Mucosa of descending colon (tissue), 3 donors: ENCODE data around the gene FBN2. TPM values are rescaled to one million over a fixed set of nuclear protein-coding genes. Genes with fewer than 3 reads are reported as not detected.

Experiments used
- ATAC-seq: fragments of 200-7000 bp; cut with Tn5 transposase; one replicate; pipeline ENCODE4 v1.9.1; 2020; ENCODE audit warnings: mild to moderate bottlenecking, moderate library complexity
- DNase-seq, 3 donors: peaks; one replicate each; pipeline ENCODE4 v3.0.0-alpha.2; 2020
- H3K36me3 ChIP-seq: fragments of 200-600 bp; one replicate; pipeline ENCODE4 v1.8.0; 2021; ENCODE audit warnings: low read depth, mild to moderate bottlenecking
- H3K4me1 ChIP-seq: fragments of 200-600 bp; one replicate; pipeline ENCODE4 v1.8.0; 2021; ENCODE audit warnings: low read depth, mild to moderate bottlenecking
- H3K4me3 ChIP-seq: fragments of 200-600 bp; one replicate; pipeline ENCODE4 v1.8.0; 2021; ENCODE audit warnings: mild to moderate bottlenecking
- H3K9me3 ChIP-seq: fragments of 200-600 bp; one replicate; pipeline ENCODE4 v1.8.0; 2021; ENCODE audit warnings: mild to moderate bottlenecking
- CTCF ChIP-seq: fragments of 200-600 bp; IDR thresholded peaks from one replicate; pipeline ENCODE4 v1.8.0; 2022; ENCODE audit warnings: antibody characterized with exemption, mild to moderate bottlenecking
- intact Hi-C, 2 donors: fragments of 100-400 bp; cut with DNase I in 1 of 2; cut with micrococcal nuclease in 1 of 2; formaldehyde crosslinking; loops; one replicate each; pipeline versions ENCODE4 v1.11.0 to v1.11.1; 2022; cut with DNase I, micrococcal nuclease
- total RNA-seq, 3 donors: library from RNA; stranded (reverse); fragmentation: NEBNext Ultra II Directional in 2 of 3; extraction: Animal tissue kit (Norgen Biotek cat#: 25700) in 2 of 3; gene quantifications; one replicate each; pipeline versions ENCODE4 v1.2.1 to v1.2.4, GENCODE V29; 2021 to 2023
- donor health status: DM: no; HTN: no; CAD: no; lungs with moderate emphysema.
- donor health status: DM: no; HTN: no; CAD: no.
- donor health status: DM: no; HTN: yes; CAD: no.

Gene FBN2
- total RNA-seq, 3 donors from 2014 or later = 1.0 to 5.8 (median 1.6) TPM

DNA sequence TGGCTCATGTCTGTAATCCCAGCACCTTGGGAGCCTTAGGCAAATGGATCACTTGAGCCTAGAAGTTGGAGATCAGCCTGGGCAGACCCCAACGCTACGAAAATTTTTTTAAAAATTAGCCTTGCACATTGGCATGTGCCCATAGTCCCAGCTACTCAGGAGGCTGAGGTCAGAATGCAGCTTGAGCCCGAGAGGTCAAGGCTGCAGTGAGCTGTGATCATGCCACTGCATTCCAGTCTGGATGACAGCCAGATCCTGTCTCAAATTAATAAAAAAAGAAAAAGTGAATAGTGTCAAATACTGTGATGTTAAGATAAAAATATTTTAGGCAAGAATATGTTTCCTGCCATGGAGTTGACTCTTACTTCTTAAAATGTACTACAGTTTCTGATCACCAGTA is 5.3 kb downstream of the FBN2 start:
- no peak for ATAC-seq
- intact Hi-C loops = no loop called here
- no peaks in the 10 kb centered on the region for H3K9me3 ChIP-seq
- peaks cover 9% of the 10 kb centered on the region for H3K4me1 ChIP-seq
- no peak for DNase-seq
- TF ChIP-seq CTCF = no peak
- no peak overlapping the region for H3K4me3 ChIP-seq
- no peaks in the 10 kb centered on the region for H3K36me3 ChIP-seq

DNA sequence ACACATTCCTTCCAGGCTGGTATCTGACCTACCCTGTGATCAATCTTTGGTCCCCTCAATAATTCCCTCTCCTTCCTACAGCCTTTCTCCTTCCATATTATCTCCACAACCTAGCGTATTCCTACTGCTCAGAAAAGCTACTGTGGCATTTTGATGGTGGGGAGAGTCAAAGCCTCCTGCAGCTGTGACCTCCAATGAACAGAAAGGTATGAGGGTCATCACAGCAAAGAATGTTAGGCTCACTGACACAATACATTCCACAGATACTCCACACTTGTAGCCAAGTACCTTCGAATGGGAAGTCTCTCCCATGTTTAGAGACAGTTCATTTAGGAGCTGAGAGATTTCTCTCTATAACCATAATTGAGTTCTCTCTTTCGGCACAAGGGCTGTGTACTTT is 5.9 kb downstream of the FBN2 start:
- Histone ChIP-seq H3K36me3 (no peaks in the 10 kb centered on the region), H3K9me3 (no peaks in the 10 kb centered on the region), H3K4me1 (peaks cover 4% of the 10 kb centered on the region), H3K4me3 (no peak overlapping the region)
- intact Hi-C loops = no loop called here
- DNase-seq = no peak
- no peak for ATAC-seq
- no peak for TF ChIP-seq CTCF

- intact Hi-C loops = no loop called here
- no peaks in the 10 kb centered on the region for H3K4me1 ChIP-seq
- no peak overlapping the region for H3K4me3 ChIP-seq
- H3K9me3 ChIP-seq = no peaks in the 10 kb centered on the region
- DNase-seq = no peak
- no peak for ATAC-seq
- TF ChIP-seq CTCF = no peak
- H3K36me3 ChIP-seq = no peaks in the 10 kb centered on the region
These were observed 9.3 kb downstream of the FBN2 start for GRCh38 chr5:128528637-128529255.

DNA sequence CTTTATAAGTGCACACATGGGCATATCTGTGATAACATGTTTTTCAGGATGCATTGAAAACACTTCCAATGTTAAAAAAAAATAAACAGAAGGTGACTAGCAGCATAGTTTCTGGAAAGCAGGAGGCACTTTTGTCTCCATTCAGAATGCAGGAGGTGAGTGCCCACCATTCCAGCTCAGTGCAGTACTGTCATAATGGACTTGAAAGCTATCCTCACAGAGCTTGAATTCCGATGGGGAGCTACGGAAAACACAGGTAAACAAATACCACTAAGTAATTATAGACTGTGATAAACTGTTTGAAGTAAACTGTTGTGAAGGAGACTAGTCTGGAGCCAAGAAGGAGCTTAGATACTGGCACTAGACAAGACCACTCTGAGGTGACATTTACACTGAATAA is 9.9 kb downstream of the FBN2 start:
- no peak for TF ChIP-seq CTCF
- no peaks in the 10 kb centered on the region for H3K4me1 ChIP-seq
- no peak overlapping the region for H3K4me3 ChIP-seq
- no peak for DNase-seq
- no peaks in the 10 kb centered on the region for H3K9me3 ChIP-seq
- H3K36me3 ChIP-seq = no peaks in the 10 kb centered on the region
- no peak for ATAC-seq
- intact Hi-C loops = no loop called here

DNA sequence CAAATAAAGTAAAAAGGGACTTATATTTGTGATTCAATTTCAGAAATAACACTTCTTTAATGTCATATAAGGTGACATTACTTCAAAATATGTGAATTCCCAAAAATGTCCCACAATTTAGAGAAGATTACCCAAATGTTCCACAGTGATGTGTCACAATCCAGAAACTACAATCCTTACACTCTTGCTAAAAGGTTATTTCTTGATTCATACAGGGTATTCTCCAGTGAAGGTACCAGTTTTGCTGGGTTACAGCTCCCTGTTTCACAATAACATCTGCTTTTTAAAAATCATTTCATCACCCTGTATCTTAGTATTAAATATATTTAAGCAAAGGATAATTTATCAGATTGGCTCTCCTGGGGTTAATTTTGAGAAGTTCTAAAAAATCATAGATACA is 11.0 kb downstream of the FBN2 start:
- Histone ChIP-seq H3K4me3 (no peak overlapping the region), H3K9me3 (no peaks in the 10 kb centered on the region), H3K4me1 (no peaks in the 10 kb centered on the region), H3K36me3 (no peaks in the 10 kb centered on the region)
- no peak for TF ChIP-seq CTCF
- DNase-seq = no peak
- ATAC-seq = no peak
- intact Hi-C loops = no loop called here

- DNase-seq (no peak), ATAC-seq (no peak)
- no peak overlapping the region for H3K4me3 ChIP-seq
- no peak for TF ChIP-seq CTCF
- intact Hi-C loops = no loop called here
- no peaks in the 10 kb centered on the region for H3K9me3 ChIP-seq
- H3K36me3 ChIP-seq = no peaks in the 10 kb centered on the region
- no peaks in the 10 kb centered on the region for H3K4me1 ChIP-seq
These were observed 15.7 kb downstream of the FBN2 start for GRCh38 chr5:128522336-128522735.
